Measurements from ENCODE around the gene SCAF1. TPM values are rescaled to one million over a fixed set of nuclear protein-coding genes. Genes with fewer than 3 reads are reported as not detected.
A peak's percentile ranks its signal among the peaks of the same experiment; 100 is the strongest.

SCAF1 gene
- total and polyA plus RNA-seq, 2 of the 13 experiments (the other 11 are each of a cell fraction or from before 2014, with no cell fraction given): 3.3 to 6.1 TPM

DNA sequence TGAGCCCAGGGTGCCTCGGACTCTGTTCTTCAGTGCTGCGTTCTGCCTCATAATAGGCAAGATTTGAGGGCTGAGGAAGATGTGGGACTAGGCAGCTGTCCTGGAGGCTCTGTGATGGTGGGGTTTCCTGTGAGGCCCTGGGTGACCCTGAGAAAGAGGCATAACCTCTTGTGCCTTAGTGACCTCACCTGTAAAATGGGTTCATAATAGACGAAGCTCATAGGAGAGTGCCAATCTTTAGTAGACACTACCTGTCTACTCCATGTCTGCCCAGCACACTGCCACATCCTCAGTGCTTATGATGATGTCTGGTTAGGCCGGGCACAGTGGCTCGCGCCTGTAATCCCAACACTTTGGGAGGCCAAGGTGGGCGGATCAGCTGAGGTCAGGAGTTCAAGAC, 25.5 kb upstream of the SCAF1 start:
- no peak overlapping the region for H3K9ac ChIP-seq (ENCODE audit: insufficient read depth, low read depth, low read length)
- H3K4me2 ChIP-seq (ENCODE audit: low read depth, low read length): no peak overlapping the region
- in situ Hi-C loops (cut with HindIII; ENCODE audit: extremely low pct_ligation_motif_present, low pct_unique_long_range_greater_than_20kb): no loop called here
- H3K27ac ChIP-seq (ENCODE audit: extremely low read length, insufficient read depth, low read length): no peak overlapping the region
- peaks cover 3% of the 10 kb centered on the region for H4K20me1 ChIP-seq (ENCODE audit: insufficient read depth, low read length)
- CTCF ChIA-PET (ENCODE audit: low intra/inter-chr PET ratio, low total read pairs): no interaction called here
- BruUV-seq (replicated peaks): no TSS peak
- POLR2A ChIA-PET: no interaction called here
- H3K27me3 ChIP-seq (ENCODE audit: control insufficient read depth in 1 of 2, insufficient read depth in 2 of 2, low read length in 2 of 2): no peaks in the 10 kb centered on the region
- peaks cover 3% of the 10 kb centered on the region for H3K79me2 ChIP-seq (ENCODE audit: insufficient read depth, low read length)
- ATAC-seq (no peak), FAIRE-seq (no peak), DNase-seq (ENCODE audit: low spot score) (no peak)
- peaks cover 21 to 51% of the 10 kb centered on the region in 2 experiments; a peak in 4 of 5 replicates for H3K36me3 ChIP-seq (replicated peaks in 1 of 2; ENCODE audit: control insufficient read depth in 1 of 2, insufficient read depth in 2 of 2, low read length in 2 of 2)
- 100% methylated on average over 7 of the region's 7 CpGs for WGBS (ENCODE audit: low lambda C conversion rate)
- no peak overlapping the region for H2AFZ ChIP-seq (ENCODE audit: low read length)
- H3K4me1 ChIP-seq (ENCODE audit: insufficient read depth, low read length): peaks cover 17% of the 10 kb centered on the region
- TF ChIP-seq, protein P1, sequence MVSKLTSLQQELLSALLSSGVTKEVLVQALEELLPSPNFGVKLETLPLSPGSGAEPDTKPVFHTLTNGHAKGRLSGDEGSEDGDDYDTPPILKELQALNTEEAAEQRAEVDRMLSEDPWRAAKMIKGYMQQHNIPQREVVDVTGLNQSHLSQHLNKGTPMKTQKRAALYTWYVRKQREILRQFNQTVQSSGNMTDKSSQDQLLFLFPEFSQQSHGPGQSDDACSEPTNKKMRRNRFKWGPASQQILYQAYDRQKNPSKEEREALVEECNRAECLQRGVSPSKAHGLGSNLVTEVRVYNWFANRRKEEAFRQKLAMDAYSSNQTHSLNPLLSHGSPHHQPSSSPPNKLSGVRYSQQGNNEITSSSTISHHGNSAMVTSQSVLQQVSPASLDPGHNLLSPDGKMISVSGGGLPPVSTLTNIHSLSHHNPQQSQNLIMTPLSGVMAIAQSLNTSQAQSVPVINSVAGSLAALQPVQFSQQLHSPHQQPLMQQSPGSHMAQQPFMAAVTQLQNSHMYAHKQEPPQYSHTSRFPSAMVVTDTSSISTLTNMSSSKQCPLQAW (CRISPR knock-in tag; IDR thresholded peaks at IDR 0.05): no peak
- TF ChIP-seq ZMYM3 (CRISPR knock-in tag; IDR thresholded peaks at IDR 0.05) (peak; percentile 58; the same call in 1 of the 2 replicates), ZNF160 (CRISPR knock-in tag; IDR thresholded peaks at IDR 0.05) (no peak), RBM22 (optimal IDR thresholded peaks at IDR 0.05; ENCODE audit: low read length) (no peak), ZNF629 (CRISPR knock-in tag; conservative IDR thresholded peaks at IDR 0.05) (peak; percentile 90), HDAC2 (CRISPR knock-in tag; IDR thresholded peaks at IDR 0.05) (no peak), SETDB1 (CRISPR knock-in tag; IDR thresholded peaks at IDR 0.05; ENCODE audit: borderline replicate concordance) (no peak)
- TF ChIP-seq, protein P2, sequence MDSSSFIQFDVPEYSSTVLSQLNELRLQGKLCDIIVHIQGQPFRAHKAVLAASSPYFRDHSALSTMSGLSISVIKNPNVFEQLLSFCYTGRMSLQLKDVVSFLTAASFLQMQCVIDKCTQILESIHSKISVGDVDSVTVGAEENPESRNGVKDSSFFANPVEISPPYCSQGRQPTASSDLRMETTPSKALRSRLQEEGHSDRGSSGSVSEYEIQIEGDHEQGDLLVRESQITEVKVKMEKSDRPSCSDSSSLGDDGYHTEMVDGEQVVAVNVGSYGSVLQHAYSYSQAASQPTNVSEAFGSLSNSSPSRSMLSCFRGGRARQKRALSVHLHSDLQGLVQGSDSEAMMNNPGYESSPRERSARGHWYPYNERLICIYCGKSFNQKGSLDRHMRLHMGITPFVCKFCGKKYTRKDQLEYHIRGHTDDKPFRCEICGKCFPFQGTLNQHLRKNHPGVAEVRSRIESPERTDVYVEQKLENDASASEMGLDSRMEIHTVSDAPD (CRISPR knock-in tag; IDR thresholded peaks at IDR 0.05): no peak
- TF ChIP-seq, protein P3, sequence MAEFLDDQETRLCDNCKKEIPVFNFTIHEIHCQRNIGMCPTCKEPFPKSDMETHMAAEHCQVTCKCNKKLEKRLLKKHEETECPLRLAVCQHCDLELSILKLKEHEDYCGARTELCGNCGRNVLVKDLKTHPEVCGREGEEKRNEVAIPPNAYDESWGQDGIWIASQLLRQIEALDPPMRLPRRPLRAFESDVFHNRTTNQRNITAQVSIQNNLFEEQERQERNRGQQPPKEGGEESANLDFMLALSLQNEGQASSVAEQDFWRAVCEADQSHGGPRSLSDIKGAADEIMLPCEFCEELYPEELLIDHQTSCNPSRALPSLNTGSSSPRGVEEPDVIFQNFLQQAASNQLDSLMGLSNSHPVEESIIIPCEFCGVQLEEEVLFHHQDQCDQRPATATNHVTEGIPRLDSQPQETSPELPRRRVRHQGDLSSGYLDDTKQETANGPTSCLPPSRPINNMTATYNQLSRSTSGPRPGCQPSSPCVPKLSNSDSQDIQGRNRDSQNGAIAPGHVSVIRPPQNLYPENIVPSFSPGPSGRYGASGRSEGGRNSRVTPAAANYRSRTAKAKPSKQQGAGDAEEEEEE (CRISPR knock-in tag; IDR thresholded peaks at IDR 0.05; ENCODE audit: borderline replicate concordance): no peak
- no peak overlapping the region for H3K4me3 ChIP-seq (replicated peaks in 1 of 3; ENCODE audit: insufficient read depth in 1 of 3, low read depth in 2 of 3, low read length in 3 of 3)
- intact Hi-C loops (cut with micrococcal nuclease; ENCODE audit: unreplicated experiment): loop anchor here (1.0 kb wide), 1 partner anchor 15 kb away; no protein-coding TSS in a partner anchor
- no peaks in the 10 kb centered on the region for H3K9me3 ChIP-seq (ENCODE audit: low read length)

Measured in HepG2 (cell line).